GM12878 (cell line): ENCODE results near the gene ZKSCAN8. TPM values are rescaled to one million over a fixed set of nuclear protein-coding genes. Genes with fewer than 3 reads are reported as not detected.

Source experiments
- ATAC-seq: fragments of 200-7000 bp; cut with Tn5 transposase; 3 replicates; pipeline ENCODE4 v1.9.1; 2020; ENCODE audit warnings: mild to moderate bottlenecking, moderate library complexity
- BruUV-seq: library from RNA; stranded (reverse); fragments of 400-500 nt; replicated peaks from 2 replicates; lab custom pipeline; 2021; lab: Mats Ljungman, UMichigan
- CTCF ChIA-PET: fragments of 300-600 bp; sonication (Branson Sonifier 250); formaldehyde crosslinking; extraction: SDS; loops from one replicate; lab custom pipeline; 2021; ENCODE audit warnings: inconsistent platforms; lab: Yijun Ruan, JAX
- POLR2A ChIA-PET: fragments of 350-600 bp; formaldehyde crosslinking; extraction: SDS; loops from one replicate; lab custom pipeline; 2021; ENCODE audit warnings: inconsistent platforms; lab: Charles Lee
- RAD21 ChIA-PET: fragments of 300-600 bp; sonication (Branson Sonifier 250); formaldehyde crosslinking; loops from one replicate; lab custom pipeline; 2023; ENCODE audit warnings: antibody characterized with exemption; ENCODE audit not compliant: unreplicated experiment; lab: Charles Lee
- SMC1A ChIA-PET: fragments of 300-600 bp; sonication (Branson Sonifier 250); formaldehyde crosslinking; loops from one replicate; lab custom pipeline; 2023; ENCODE audit not compliant: unreplicated experiment, uncharacterized antibody; lab: Charles Lee
- DNase-seq: peaks from one replicate; pipeline ENCODE4 v3.0.0-alpha.2; 2011; ENCODE audit warnings: low read depth, low spot score
- FAIRE-seq: peaks from 3 replicates; lab custom pipeline; 2011; peaks lifted over from hg19 to GRCh38; lab: Jason Lieb, UNC
- H2AFZ ChIP-seq: 2 replicates; pipeline ENCODE4 v1.6.0; 2011; ENCODE audit warnings: low read depth, low read length, control low read depth; ENCODE audit not compliant: control insufficient read depth
- H3K27ac ChIP-seq: 2 replicates; pipeline ENCODE4 v1.5.1; 2011; ENCODE audit warnings: control low read depth; ENCODE audit not compliant: control insufficient read depth, insufficient read depth
- H3K27me3 ChIP-seq, 2 experiments: replicated peaks in 1 of 2; 2 replicates each; pipeline versions ENCODE4 v1.6.0 to v1.6.1; 2011; ENCODE audit warnings: low read length in 1 of 2; ENCODE audit not compliant: control insufficient read depth in 2 of 2, insufficient read depth in 2 of 2
- H3K36me3 ChIP-seq, 2 experiments: 2 replicates each; pipeline ENCODE4 v1.5.1; 2011; ENCODE audit warnings: low read length in 1 of 2; ENCODE audit not compliant: control insufficient read depth in 2 of 2, insufficient read depth in 2 of 2
- H3K4me1 ChIP-seq: 2 replicates; pipeline ENCODE4 v1.6.1; 2011; ENCODE audit warnings: mild to moderate bottlenecking, low read length, moderate library complexity, mixed read lengths; ENCODE audit not compliant: control insufficient read depth, insufficient read depth
- H3K4me2 ChIP-seq: 2 replicates; pipeline ENCODE4 v1.6.0; 2011; ENCODE audit warnings: control low read depth; ENCODE audit not compliant: control insufficient read depth, insufficient read depth
- H3K4me3 ChIP-seq: fragments of 200-600 bp; sonication (generic); 2 replicates; pipeline ENCODE4 v1.5.1; 2016
- H3K79me2 ChIP-seq: 2 replicates; pipeline ENCODE4 v1.6.0; 2011; ENCODE audit warnings: low read length; ENCODE audit not compliant: control insufficient read depth, insufficient read depth
- H3K9ac ChIP-seq: 2 replicates; pipeline ENCODE4 v1.8.0; 2011; ENCODE audit warnings: low read length, control low read depth, mixed read lengths; ENCODE audit not compliant: control insufficient read depth, insufficient read depth
- H3K9me3 ChIP-seq: replicated peaks from 3 replicates; pipeline ENCODE4 v1.5.1; 2011; ENCODE audit warnings: mild to moderate bottlenecking, low read length; ENCODE audit not compliant: control insufficient read depth, insufficient read depth
- H4K20me1 ChIP-seq: 2 replicates; pipeline ENCODE4 v1.6.0; 2011; ENCODE audit not compliant: control insufficient read depth, insufficient read depth
- BCLAF1 ChIP-seq: fragments of 450-650 bp; IDR thresholded peaks from 2 replicates; pipeline ENCODE4 v1.6.1; 2017; ENCODE audit warnings: antibody characterized with exemption, mild to moderate bottlenecking, moderate library complexity
- E2F8 ChIP-seq: fragments of 450-650 bp; IDR thresholded peaks from 2 replicates; pipeline ENCODE4 v1.6.1; 2018; ENCODE audit warnings: mild to moderate bottlenecking, low read depth, moderate library complexity; ENCODE audit not compliant: partially characterized antibody
- EP300 ChIP-seq, 2 experiments: fragments of 150-350 bp in 1 of 2; IDR thresholded peaks; 2 replicates each; pipeline ENCODE4 v1.6.1; 2011 to 2012; ENCODE audit warnings: low read depth in 2 of 2, low read length in 2 of 2, borderline replicate concordance in 1 of 2, improper control_type of control experiment in 1 of 2, inconsistent platforms in 1 of 2; ENCODE audit not compliant: control insufficient read depth in 1 of 2
- HCFC1 ChIP-seq: fragments of 150-350 bp; IDR thresholded peaks from 2 replicates; pipeline ENCODE4 v1.6.1; 2014; ENCODE audit warnings: low read length
- MXI1 ChIP-seq: fragments of 150-350 bp; IDR thresholded peaks from 2 replicates; pipeline ENCODE4 v1.6.1; 2011; ENCODE audit warnings: low read depth, mild to moderate bottlenecking, inconsistent platforms, low read length, improper control_type of control experiment
- NBN ChIP-seq: fragments of 450-650 bp; IDR thresholded peaks from 2 replicates; pipeline ENCODE4 v1.6.1; 2016
- WGBS: methylation state at CpG from one replicate; pipeline ENCODE4 v1.1.6; 2016; ENCODE audit warnings: low lambda C conversion rate; ENCODE audit not compliant: insufficient replicate concordance, insufficient coverage; ENCODE audit errors: missing lambda C conversion rate; 5-methylcytosine and 5-hydroxymethylcytosine counted together
- in situ Hi-C: fragments of 300-500 bp; cut with MboI; formaldehyde crosslinking; loops from 9 replicates; pipeline ENCODE4 v1.14.3; 2018; ENCODE audit warnings: mixed read lengths
- intact Hi-C: fragments of 100-400 bp; cut with micrococcal nuclease; formaldehyde crosslinking; loops from one replicate; pipeline ENCODE4 v1.14.2; 2022; ENCODE audit not compliant: unreplicated experiment
- polyA plus RNA-seq, 11 experiments: library from polyadenylated mRNA; depleted of rRNA in 4 of 11; unstranded in 6 of 11; stranded (reverse) in 5 of 11; fragments of >200 nt; fragmentation: Nextera tagmentation in 4 of 11; fragmentation: Illumina TruSeq in 1 of 11; extraction: Ambion mirVana in 4 of 11; extraction: Trizol in 1 of 11; gene quantifications; 1 replicate in 1 of 11; 2 replicates in 10 of 11; pipeline versions ENCODE4 v1.2.1 to v1.2.3, GENCODE V29; 2011 to 2016; ENCODE audit warnings: inconsistent platforms in 2 of 11, missing spikeins in 2 of 11, low read depth in 1 of 11
- total RNA-seq, 4 experiments: library from RNA; depleted of rRNA in 3 of 4; stranded (reverse); fragments of >200 nt in 3 of 4; fragmentation: Illumina TruSeq in 1 of 4; extraction: Trizol in 1 of 4; gene quantifications; 2 replicates each; pipeline versions ENCODE4 v1.2.1 to v1.2.3, GENCODE V29; 2013 to 2021
- TF ChIP-seq, protein P1 (sequence below): IDR thresholded peaks from 2 replicates; pipeline ENCODE4 v1.6.1; 2011; ENCODE audit warnings: low read depth, low read length, improper control_type of control experiment, borderline replicate concordance

Gene ZKSCAN8
- total and polyA plus RNA-seq, 10 of the 15 experiments (the other 5 are each of a cell fraction or from before 2014, with no cell fraction given), result 1.0 to 17.9 (median 8.7) TPM

GRCh38 chr6:28105245-28105639 lies 36.4 kb upstream of the ZKSCAN8 start:
- peak overlapping the region; percentile 76 for H2AFZ ChIP-seq
- ATAC-seq (peak; percentile 60), FAIRE-seq (peak; percentile 23), DNase-seq (no peak)
- peak overlapping the region; percentile 94 for H3K4me2 ChIP-seq
- no peaks in the 10 kb centered on the region for H3K27me3 ChIP-seq
- H3K9me3 ChIP-seq, result no peaks in the 10 kb centered on the region
- TF ChIP-seq E2F8 (no peak), HCFC1 (no peak), BCLAF1 (no peak), MXI1 (no peak), EP300 (IDR thresholded peaks at IDR 0.05; ENCODE audit: borderline replicate concordance in 1 of 2, control insufficient read depth in 1 of 2, low read depth in 2 of 2, low read length in 2 of 2) (no peak), NBN (no peak)
- TF ChIP-seq, protein P1, sequence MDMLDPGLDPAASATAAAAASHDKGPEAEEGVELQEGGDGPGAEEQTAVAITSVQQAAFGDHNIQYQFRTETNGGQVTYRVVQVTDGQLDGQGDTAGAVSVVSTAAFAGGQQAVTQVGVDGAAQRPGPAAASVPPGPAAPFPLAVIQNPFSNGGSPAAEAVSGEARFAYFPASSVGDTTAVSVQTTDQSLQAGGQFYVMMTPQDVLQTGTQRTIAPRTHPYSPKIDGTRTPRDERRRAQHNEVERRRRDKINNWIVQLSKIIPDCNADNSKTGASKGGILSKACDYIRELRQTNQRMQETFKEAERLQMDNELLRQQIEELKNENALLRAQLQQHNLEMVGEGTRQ, result no peak
- peak overlapping the region; percentile 71 for H3K4me3 ChIP-seq
- H3K27ac ChIP-seq, result peak overlapping the region; percentile 72
- TSS peak; percentile 95 for BruUV-seq
- CTCF ChIA-PET, result interaction anchor here (0.8 to 2.2 kb wide), 7 partner anchors 9 to 251 kb away, joined by 3 to 11 read pairs (median 4); partner anchors contain the start of genes ZSCAN16 and ZSCAN26
- no peaks in the 10 kb centered on the region for H4K20me1 ChIP-seq
- peak overlapping the region; percentile 65 for H3K9ac ChIP-seq
- intact Hi-C loops, result loop anchor here (2.0 kb wide), 1 partner anchor 24 kb away; the partner anchor contains the start of gene ZNF165
- in situ Hi-C loops, result no loop called here
- H3K79me2 ChIP-seq, result no peaks in the 10 kb centered on the region; the same call in 1 of the 2 replicates
- H3K4me1 ChIP-seq, result no peaks in the 10 kb centered on the region
- WGBS, result 10% methylated on average over 5 of the region's 5 CpGs
- RAD21 ChIA-PET, result interaction anchor here (0.6 to 2.7 kb wide), 10 partner anchors 19 to 1555 kb away, joined by 3 to 14 read pairs (median 4); partner anchors contain the start of genes ZKSCAN8 and ZSCAN16
- SMC1A ChIA-PET, result interaction anchor here (1.3 to 2.1 kb wide), 3 partner anchors 11 to 251 kb away, joined by 4 to 7 read pairs (median 5); no protein-coding TSS in a partner anchor
- no peaks in the 10 kb centered on the region for H3K36me3 ChIP-seq
- POLR2A ChIA-PET, result interaction anchor here (0.8 to 1.8 kb wide), 7 partner anchors 18 to 210 kb away, joined by 3 to 6 read pairs (median 3); no protein-coding TSS in a partner anchor
